ENCODE data around the gene MMP1.
A peak's percentile ranks its signal among the peaks of the same experiment; 100 is the strongest.

The MMP1 gene

DNA sequence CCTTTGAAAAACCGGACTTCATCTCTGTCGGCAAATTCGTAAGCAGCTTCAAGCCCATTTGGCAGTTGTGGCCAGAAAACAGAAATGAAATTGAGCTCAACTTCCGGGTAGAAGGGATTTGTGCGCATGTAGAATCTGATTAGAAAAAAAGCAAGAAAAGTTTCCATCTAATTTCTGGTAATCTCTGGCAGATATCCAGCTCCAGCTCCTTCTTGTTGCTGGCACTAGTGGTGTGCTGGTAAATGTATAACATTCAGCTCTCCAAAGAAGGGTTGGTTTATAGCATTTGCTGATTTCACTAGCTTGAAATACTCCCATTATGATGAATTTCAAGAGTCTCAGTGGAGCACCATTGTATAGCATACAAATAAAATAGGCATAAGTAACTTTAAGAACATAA, 5.4 kb downstream of the MMP1 start:
- no peak for DNase-seq (ENCODE audit: insufficient read length, low spot score)
- TF ChIP-seq POLR2A (IDR thresholded peaks at IDR 0.05; ENCODE audit: low read depth, low read length): no peak
- FAIRE-seq: no peak

DNA sequence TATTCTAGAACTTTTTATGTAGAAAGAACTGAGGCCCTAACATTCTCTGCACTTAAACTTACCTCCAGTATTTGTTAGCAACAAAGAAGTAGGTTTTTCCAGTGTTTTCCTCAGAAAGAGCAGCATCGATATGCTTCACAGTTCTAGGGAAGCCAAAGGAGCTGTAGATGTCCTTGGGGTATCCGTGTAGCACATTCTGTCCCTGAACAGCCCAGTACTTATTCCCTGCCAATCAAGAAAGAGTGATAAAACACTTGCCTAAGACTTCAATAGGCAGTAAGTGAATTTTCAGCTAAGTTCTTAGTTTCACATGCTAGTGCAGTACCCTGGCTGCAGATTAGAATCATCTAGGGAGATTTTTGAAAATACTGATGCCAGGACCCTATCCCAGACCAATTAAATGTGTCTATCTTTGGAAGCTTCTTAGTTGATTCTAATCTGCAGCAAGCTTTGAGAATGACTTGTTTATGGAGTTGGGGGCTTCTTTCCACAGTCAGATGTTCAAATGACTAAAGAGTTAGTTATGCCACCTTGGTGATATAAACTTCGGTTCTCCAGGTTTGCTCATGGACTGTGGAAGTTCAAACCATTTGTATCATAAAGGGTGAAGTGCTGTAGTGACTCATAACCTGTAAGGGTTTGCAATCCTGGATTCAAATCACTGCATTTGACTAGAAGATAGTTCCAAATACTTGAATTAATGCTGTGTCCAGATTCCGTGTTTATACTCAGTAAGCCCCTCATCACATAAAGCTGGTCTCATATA, 6.5 kb downstream of the MMP1 start:
- no peak for FAIRE-seq
- DNase-seq (ENCODE audit: insufficient read length, low spot score): no peak
- no peak for TF ChIP-seq POLR2A (IDR thresholded peaks at IDR 0.05; ENCODE audit: low read depth, low read length)

DNA sequence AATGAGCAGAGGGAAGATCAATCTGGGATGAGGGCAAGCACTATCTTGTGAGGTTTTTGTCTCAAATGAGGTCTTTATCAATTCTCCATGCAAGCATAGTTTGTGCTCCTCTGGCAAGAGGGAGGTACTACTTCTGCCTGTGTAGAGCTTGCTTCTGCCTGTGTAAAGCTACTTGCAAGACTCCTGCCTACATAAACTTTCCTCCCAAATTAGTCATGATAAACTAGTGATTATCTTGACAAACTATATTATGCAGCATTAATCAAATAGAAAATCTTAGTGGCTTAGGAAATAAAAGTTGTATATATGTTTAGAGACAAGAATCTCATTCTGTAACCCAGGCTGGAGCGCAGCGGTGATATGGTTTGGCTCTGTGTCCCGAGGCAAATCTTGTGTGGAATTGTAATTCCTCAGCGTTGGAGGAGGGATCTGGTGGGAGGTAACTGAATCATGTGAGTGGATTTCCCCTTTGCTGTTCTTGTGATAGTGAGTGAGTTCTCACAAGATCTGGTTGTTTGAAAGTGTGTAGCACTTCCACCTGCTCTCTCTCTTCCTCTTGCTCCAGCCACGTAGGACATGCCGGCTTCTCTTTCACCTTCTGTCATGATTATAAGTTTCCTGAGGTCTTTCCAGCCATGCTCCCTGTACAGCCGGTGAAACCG, 9.5 kb downstream of the MMP1 start:
- FAIRE-seq (no peak), DNase-seq (ENCODE audit: insufficient read length, low spot score) (no peak)
- no peak for TF ChIP-seq POLR2A (IDR thresholded peaks at IDR 0.05; ENCODE audit: low read depth, low read length)

DNA sequence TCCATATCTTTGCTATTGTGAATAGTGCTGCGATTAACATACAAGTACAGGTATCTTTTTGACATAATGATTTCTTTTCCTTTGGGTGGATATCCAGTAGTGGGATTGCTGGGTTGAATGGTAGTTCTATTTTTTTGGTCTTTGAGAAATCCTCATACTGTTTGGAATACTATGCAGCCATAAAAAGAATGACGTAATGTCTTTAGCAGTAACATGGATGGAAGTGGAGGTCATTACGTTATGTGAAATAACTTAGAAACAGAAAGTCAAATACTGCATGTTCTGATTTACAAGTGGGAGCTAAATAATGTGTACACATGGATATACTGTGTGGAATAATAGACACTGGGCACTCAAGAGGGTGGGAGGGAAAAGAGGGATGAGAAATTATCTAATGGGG, 13.6 kb downstream of the MMP1 start:
- FAIRE-seq (no peak), DNase-seq (ENCODE audit: insufficient read length, low spot score) (no peak)
- no peak for TF ChIP-seq POLR2A (IDR thresholded peaks at IDR 0.05; ENCODE audit: low read depth, low read length)

DNA sequence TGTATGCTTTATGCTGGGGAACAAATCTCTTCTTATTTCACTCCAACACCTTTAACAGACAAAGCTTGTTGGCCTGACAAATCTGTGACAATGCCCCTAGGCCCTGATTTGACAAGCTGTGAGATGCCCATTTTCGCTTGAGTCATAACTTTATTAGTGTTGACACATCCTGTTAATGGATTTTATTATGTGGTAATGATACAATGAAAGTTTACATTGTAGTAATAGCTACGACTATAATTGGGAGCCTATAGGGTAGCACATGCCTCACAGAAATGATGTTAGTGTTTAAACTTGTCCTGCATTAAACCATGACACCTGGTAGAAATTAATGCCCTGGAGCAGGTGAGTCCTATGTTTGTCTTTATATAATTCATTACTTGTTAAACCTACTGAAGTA, 14.2 kb downstream of the MMP1 start:
- FAIRE-seq (no peak), DNase-seq (ENCODE audit: insufficient read length, low spot score) (no peak)
- no peak for TF ChIP-seq POLR2A (IDR thresholded peaks at IDR 0.05; ENCODE audit: low read depth, low read length)

DNA sequence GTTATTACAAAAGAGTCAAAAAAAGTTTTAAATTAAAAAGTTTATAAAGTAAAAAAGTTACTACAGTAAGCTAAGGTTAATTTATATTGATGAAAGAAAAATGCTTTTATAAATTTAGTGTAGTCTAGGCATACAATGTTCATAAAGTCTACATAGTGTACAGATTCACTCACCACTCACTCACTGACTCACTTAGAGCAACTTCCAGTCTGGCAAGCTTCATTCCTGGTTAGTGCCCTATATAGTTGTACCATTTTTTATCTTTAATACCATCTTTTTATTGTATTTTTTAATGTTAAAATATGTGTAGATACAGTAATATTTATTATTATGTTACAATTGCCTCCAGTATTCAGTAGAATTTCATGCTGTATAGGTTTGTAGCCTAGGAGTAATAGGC, 14.9 kb downstream of the MMP1 start:
- FAIRE-seq (no peak), DNase-seq (ENCODE audit: insufficient read length, low spot score) (no peak)
- TF ChIP-seq POLR2A (IDR thresholded peaks at IDR 0.05; ENCODE audit: low read depth, low read length): no peak

DNA sequence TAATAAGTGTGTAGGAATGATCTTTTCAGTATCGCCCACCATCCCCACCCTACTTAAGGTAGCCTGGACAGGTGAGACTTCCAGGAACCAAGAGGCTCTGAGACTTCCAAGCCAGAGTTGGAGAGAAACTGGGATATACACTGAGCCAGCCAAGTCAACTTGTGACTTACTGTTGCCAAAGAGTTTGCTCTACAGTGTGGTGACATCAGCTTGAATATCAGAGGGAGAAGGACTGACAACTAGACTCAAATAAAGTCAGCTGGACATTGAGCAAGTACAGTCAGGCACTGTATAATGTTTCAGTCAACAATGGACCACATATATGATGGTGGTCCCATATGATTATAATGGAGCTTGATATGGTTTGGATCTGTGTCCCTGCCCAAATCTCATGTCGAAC, 16.3 kb downstream of the MMP1 start:
- FAIRE-seq: no peak
- TF ChIP-seq POLR2A (IDR thresholded peaks at IDR 0.05; ENCODE audit: low read depth, low read length): no peak
- DNase-seq (ENCODE audit: insufficient read length, low spot score): no peak

DNA sequence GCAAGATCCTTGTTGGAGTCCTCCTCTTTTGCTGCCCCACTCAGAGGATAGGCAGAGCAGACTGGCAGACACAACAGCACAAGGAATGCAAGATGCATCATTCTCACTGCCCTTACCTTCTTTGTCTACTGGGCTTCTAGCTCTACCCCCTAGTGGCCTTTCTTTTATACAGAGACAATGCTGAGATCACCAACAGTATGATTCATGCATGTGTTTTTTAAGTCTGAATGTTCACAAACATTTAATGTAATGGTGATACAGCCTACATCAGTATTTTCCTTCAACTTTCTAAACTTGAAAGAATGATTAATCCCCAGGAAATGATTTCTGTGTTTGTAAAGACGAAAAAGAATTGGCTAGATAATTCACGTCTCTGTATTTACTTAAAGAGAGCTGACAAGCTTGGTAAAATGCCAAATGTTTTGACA, 17.5 kb downstream of the MMP1 start, which contains the start of gene MMP10:
TSS of gene MMP10 (minus strand) at position 138 of the 428 bp plus-strand sequence. CDS start at position 101, 37 bp downstream.
- no peak for TF ChIP-seq POLR2A (IDR thresholded peaks at IDR 0.05; ENCODE audit: low read depth, low read length)
- DNase-seq (ENCODE audit: insufficient read length, low spot score) (peak; percentile 21), FAIRE-seq (peak; percentile 65)

DNA sequence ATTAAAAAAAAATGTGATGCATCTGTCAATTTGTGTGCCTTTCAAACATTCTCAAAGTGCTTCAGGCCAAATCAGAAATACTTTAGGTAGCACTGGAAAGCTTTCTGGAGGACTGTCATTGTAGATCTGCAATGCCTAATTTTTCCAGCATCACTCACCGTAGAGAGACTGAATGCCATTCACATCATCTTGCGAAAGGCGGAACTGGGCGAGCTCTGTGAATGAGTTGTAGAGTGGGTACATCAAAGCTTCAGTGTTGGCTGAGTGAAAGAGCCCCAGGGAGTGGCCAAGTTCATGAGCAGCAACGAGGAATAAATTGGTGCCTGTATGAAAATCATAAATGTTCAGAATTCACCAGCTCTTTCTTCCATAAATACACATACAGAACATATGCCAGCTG, 21.5 kb downstream of the MMP1 start:
- no peak for TF ChIP-seq POLR2A (IDR thresholded peaks at IDR 0.05; ENCODE audit: low read depth, low read length)
- FAIRE-seq (no peak), DNase-seq (ENCODE audit: insufficient read length, low spot score) (no peak)

DNA sequence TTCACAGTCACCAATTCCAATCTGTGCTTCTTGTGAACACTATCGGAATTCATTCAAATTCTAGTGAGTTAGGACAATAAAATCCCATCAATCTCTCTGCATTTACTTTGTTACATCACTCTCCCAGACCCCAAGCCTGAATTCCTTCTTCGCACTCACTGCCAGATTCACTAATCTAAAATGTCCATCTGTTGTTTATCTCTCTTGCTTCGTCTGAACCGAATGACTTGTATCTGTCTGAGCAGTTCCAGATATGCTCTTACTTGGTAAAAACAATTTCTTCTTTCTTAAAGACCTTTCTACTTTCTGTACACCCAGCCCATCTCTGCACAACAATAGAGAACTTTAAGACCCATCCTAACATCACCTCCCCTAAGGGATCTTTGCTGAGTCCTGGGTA, 24.6 kb downstream of the MMP1 start:
- no peak for FAIRE-seq
- TF ChIP-seq POLR2A (IDR thresholded peaks at IDR 0.05; ENCODE audit: low read depth, low read length): no peak
- DNase-seq (ENCODE audit: insufficient read length, low spot score): no peak

DNA sequence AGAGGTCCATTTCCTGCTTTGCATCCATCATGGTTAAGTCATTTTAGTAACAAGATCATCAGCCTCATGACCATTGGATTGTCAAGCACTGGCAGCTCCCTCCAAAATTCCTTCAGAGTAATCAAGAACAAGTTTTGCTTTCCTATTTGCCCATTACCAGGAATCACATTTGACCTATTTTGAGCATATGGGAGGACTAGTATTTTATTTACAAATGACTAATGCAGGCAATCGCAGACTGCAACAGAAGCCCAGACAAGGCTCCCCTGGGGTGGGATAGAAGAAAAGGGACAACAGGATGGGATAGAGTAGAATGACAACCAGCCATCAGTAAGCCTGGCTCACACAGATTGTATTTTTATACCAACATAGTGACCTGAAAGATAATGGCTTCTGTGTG, 26.6 kb downstream of the MMP1 start:
- DNase-seq (ENCODE audit: insufficient read length, low spot score): no peak
- no peak for FAIRE-seq

DNA sequence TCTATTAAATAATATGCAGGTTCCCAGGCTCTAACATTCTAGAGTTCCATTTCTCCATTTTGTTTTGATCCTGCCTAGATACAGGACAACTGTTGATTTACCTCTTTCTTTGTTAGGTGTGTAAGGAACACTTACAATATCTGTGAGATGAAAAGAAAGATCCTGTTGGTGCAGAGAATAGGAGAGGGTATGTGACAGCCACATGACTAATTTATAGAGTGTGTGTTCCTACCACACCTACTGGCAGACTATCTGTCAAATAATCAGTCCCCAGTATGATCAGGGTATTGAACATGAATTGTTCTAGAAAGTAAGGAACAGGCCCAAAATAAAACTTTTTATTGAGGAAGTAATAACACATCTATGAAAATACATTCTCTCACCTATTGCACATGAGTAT, 27.8 kb downstream of the MMP1 start:
- no peak for FAIRE-seq
- DNase-seq (ENCODE audit: insufficient read length, low spot score): no peak
- TF ChIP-seq POLR2A (IDR thresholded peaks at IDR 0.05; ENCODE audit: low read depth, low read length): no peak

More for the DNA sequence above, 26.6 kb downstream of the MMP1 start:
- TF ChIP-seq POLR2A (IDR thresholded peaks at IDR 0.05; ENCODE audit: low read depth, low read length): no peak

DNA sequence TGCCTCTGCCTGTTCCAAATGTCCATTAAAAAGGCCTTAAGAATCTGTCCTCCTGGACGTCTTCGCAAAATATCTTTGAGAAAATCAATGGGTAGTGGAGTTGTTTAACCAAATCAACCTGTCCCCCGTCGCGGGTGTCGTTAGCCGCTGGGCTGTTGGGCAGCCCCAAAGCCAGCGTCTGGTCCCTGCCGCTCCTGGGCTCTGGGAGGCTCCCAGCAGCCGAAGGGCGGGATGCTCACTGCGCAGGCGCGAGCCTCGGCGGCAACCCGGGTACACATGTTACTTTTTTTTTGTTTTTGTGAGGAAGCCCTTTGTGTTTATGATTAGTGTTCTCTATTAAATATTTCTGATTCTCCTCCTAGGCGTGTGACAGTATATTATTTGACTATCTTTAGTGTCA, 30.2 kb downstream of the MMP1 start:
- FAIRE-seq (no peak), DNase-seq (ENCODE audit: insufficient read length, low spot score) (no peak)
- TF ChIP-seq POLR2A (IDR thresholded peaks at IDR 0.05; ENCODE audit: low read depth, low read length): no peak

DNA sequence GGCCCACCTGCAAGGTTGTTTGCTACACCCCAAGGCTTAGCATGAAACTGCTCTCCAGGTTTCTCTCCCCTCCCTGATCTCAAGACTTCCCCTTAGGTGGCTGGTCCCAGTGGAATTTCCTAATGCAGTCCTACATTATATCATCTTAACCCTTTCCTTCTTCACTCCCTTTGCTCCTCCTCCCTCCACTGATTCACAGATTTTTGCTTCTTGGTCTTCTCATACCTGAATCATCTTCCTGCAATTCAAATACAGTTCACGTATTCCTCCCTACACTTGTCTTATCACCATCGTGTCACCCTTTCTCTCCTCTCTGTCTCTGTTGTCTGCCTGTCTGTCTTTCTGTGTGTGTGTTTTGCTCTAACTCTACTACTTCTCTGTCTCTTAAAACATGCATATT, 34.5 kb downstream of the MMP1 start:
- DNase-seq (ENCODE audit: insufficient read length, low spot score): no peak
- FAIRE-seq: no peak
- TF ChIP-seq POLR2A (IDR thresholded peaks at IDR 0.05; ENCODE audit: low read depth, low read length): no peak

DNA sequence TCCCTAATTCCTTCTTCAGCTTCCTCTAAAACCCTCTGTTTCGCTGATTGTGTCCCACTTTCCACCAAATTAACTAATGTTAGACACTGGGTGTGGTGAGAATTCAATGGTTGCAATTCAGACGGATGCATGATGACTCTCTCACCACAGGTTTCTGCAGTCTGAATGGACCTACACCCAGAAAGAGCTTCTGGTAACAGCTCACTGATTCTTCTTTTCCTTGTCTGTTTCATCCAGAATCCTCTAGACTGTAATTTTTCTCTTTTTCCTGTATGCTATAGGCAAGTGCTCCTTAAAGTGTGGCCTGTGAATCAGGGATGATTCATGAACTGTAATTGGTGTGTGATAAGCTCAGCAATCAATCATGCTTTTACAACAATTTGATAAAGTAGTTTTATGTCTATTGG, 35.6 kb downstream of the MMP1 start:
- peak; percentile 6 for FAIRE-seq
- TF ChIP-seq POLR2A (IDR thresholded peaks at IDR 0.05; ENCODE audit: low read depth, low read length): no peak
- DNase-seq (ENCODE audit: insufficient read length, low spot score): no peak
